22Rv1 (cell line): ENCODE results near the gene FCHO2.

Experiments
- ZFX ChIP-seq: fragments of 450-650 bp; IDR thresholded peaks from 2 replicates; pipeline ENCODE4 v1.6.1; 2017; ENCODE audit warnings: antibody characterized with exemption, borderline replicate concordance
- TF ChIP-seq, protein P1 (sequence below): fragments of 450-650 bp; IDR thresholded peaks from 2 replicates; pipeline ENCODE4 v1.5.1; 2017; ENCODE audit warnings: mild to moderate bottlenecking

DNA sequence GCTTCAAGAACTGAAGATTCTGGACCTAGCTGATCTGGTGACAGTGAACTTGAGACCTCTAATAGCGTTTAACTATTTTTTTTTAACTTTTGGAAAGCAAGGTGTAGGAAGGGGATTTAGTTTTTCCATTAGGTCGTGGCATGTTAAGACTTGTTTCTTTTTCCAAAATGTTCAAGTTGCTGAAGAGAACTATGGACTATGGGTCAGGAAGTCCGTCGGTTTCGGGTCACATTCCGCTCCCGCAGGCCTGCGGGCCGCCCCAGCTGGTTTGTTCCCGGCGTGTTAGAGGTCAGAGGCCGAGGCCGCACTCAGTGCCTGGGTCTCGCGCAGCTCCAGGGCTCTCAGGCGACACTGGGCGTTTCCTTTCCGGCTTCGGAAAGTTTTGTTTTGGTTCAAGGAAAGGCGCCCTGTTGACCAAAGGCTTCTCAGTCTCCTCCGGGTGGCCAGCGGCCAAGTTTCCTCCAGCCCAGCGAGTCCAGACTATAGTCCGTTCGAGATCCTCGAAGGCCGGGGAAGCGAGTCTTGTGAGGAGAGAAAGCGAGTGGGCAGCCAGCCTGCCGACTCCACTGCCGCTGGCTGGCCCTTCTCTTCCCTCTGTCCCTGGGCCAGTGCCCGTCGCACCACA lies 586 bp upstream of the FCHO2 start:
- TF ChIP-seq, protein P1, sequence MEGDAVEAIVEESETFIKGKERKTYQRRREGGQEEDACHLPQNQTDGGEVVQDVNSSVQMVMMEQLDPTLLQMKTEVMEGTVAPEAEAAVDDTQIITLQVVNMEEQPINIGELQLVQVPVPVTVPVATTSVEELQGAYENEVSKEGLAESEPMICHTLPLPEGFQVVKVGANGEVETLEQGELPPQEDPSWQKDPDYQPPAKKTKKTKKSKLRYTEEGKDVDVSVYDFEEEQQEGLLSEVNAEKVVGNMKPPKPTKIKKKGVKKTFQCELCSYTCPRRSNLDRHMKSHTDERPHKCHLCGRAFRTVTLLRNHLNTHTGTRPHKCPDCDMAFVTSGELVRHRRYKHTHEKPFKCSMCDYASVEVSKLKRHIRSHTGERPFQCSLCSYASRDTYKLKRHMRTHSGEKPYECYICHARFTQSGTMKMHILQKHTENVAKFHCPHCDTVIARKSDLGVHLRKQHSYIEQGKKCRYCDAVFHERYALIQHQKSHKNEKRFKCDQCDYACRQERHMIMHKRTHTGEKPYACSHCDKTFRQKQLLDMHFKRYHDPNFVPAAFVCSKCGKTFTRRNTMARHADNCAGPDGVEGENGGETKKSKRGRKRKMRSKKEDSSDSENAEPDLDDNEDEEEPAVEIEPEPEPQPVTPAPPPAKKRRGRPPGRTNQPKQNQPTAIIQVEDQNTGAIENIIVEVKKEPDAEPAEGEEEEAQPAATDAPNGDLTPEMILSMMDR: no peak
- TF ChIP-seq ZFX: no peak
